C4-2B (cell line): Measurements from ENCODE around the gene MRPL34.

Source experiments
- ZFX ChIP-seq: fragments of 450-650 bp; IDR thresholded peaks from 2 replicates; pipeline ENCODE4 v1.6.1; 2017
- TF ChIP-seq, protein P1 (sequence below): fragments of 450-650 bp; conservative IDR thresholded peaks from 2 replicates; pipeline ENCODE4 v1.5.1; 2017; ENCODE audit warnings: mild to moderate bottlenecking

DNA sequence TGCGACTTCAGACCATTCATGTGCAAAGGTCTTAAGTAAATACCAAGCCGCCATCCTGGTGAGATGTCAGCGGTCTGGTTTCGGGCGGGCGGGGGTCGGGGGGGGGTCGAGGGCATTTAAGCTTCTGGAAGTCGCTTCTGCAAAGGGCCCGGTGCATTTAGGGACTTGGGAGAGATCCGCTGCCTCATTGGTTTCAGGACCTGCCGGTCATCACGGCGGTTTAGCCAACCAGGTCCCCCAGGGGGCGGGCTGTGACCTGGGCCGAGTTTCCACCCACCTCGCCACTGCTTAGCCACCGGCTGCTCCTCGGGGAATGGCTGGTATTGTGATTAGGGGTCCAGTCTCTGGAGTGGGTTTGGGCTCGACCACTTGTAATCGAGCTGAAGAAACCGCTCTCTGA, 16.2 kb upstream of the MRPL34 start:
- TF ChIP-seq, protein P1, sequence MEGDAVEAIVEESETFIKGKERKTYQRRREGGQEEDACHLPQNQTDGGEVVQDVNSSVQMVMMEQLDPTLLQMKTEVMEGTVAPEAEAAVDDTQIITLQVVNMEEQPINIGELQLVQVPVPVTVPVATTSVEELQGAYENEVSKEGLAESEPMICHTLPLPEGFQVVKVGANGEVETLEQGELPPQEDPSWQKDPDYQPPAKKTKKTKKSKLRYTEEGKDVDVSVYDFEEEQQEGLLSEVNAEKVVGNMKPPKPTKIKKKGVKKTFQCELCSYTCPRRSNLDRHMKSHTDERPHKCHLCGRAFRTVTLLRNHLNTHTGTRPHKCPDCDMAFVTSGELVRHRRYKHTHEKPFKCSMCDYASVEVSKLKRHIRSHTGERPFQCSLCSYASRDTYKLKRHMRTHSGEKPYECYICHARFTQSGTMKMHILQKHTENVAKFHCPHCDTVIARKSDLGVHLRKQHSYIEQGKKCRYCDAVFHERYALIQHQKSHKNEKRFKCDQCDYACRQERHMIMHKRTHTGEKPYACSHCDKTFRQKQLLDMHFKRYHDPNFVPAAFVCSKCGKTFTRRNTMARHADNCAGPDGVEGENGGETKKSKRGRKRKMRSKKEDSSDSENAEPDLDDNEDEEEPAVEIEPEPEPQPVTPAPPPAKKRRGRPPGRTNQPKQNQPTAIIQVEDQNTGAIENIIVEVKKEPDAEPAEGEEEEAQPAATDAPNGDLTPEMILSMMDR: no peak
- no peak for TF ChIP-seq ZFX
